Stimulated activated CD4-positive, alpha-beta T cell treated with anti-CD3 and anti-CD28 coated beads, Interleukin-15, amount 100 ng/mL, for 1 hour (primary cell): ENCODE data around the gene ZBTB39.
A peak's percentile ranks its signal among the peaks of the same experiment; 100 is the strongest.
"Not testable (repeated sequence)": the region's sequence is repeated elsewhere in the genome, so short reads cannot be mapped to it uniquely, and the experiment has no call there.

ENCODE experiments used
- DNase-seq, 2 donors: peaks; one replicate each; pipeline ENCODE4 v3.0.0-alpha.2; 2020; ENCODE audit warnings: low read depth in 1 of 2, low spot score in 1 of 2

ZBTB39 gene

GRCh38 chr12:57005980-57006808, at the start of gene ZBTB39:
ZBTB39 (minus strand) TSS chr12:57006546; CDS start chr12:57004917, 1,629 bp downstream.
- DNase-seq = peak; percentile 51 to 62

DNA sequence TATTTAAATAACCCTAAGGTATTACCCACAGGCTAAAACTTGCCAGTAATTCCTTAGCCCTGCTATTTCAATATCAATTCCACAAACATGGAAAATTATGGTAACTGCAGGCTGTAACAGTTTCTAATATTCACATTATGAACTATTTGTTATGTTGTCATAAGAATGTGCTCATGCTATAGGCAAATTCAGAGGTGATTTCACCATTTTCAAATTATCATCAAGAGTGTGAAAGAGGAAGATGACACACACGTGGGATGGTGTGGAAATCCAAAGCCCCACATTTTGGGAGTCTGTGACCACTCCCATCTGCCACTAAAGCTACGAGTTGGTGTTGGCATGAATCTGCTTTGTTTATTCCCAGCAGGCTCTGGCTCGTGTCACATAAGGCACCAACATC, 49.5 kb upstream of the ZBTB39 start:
- no peak for DNase-seq

GRCh38 chr12:57053901-57054300, 47.6 kb upstream of the ZBTB39 start:
- not testable (repeated sequence) for DNase-seq

GRCh38 chr12:57053146-57053545, 46.8 kb upstream of the ZBTB39 start:
- not testable (repeated sequence) for DNase-seq

DNA sequence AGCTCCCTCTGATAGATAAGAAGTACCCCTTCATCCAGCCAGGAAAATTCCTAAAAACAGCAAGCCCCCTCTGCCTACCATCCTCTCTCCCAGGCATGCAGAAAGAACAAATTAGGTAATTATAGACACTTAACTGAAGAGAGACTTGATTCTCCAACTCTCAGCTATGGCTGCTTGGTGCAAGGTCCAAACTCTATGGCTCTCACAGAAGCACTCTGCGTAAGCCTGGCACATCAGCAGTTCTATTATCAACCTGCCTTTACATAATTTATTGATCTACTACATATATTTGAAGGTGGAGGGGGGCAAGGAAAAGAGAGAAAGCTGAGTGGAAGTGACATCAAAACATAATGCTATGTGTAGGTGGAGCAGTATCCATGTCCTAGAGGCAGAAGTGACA, 44.7 kb upstream of the ZBTB39 start:
- no peak for DNase-seq

DNA sequence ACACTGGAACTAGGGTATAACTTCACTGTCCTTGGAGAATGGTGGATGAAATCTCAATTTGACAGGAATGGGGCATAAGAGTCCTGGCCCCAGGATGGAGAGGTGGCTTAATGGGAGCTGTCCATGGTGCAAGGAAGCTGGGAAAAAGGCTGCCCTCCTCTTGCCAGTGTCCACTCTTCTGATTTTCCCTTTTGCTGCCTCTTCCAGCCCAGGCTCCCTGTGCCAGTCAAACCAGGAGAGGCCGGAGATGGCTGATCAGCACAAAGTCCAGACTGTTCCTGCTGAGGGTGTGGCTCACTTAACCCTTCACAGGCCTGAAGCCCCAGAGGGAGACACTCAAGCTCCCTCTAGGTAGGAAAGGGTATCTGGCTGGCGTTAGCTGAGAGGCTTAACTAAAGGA, 43.5 kb upstream of the ZBTB39 start, which contains the start of gene MYO1A:
Gene MYO1A, minus strand, starts transcription at position 240 of the 400 bp plus-strand sequence. CDS start 1,806 bp downstream, outside the sequence.
- no peak for DNase-seq

- no peak for DNase-seq
These were observed 42.7 kb upstream of the ZBTB39 start for GRCh38 chr12:57049119-57049446.

DNA sequence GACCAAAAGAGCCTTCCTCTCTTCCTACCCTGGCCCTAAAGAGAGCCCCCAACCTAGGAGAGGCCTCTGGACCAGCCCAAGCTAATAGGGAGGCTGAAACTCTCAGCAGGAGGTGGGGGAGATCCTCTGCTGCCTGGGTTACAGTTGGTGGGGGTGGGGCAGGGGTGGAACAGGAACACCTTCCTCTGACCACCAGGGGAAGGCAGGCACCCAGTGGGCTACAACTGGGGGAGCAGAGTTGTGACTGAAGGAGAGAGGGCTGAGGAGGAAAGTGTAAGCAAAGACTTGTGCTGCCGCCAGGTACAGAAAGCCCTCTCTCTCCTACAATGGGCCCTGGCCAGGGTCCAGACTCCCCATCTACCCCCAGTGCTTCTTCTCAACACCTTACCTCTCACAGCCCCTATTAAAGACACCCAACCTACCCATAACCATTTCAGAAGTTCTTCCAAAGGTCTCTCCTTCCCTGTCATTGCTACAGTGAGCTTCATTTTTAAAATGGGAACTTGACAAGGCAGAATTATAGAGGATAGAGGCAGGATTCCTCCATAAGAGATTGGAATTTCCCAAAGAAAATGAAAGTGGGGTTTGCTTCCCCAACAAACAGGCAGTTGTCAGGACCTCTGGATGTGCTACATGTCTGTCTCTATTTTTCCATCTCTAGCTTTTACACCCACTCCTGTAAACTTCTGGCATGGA, 42.2 kb upstream of the ZBTB39 start:
- no peak for DNase-seq

DNA sequence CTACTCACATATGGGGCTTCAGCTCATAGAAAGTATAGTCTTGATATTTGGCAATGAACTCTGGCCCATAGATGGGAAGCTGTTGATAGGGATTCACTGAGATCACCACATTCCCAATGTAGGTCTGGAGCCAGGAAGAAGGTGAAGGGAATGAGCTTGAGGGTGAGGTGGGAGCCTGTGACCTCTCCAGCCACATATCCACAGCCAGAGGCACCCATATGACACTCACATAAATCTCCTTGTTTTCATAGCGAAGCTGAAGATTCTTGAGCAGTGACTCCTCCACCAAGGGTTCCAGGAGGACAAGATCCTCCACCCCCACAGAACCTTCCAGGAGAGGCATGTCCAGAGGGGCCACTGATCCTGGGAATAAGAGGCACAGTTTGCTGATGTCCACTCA, 41.6 kb upstream of the ZBTB39 start:
- no peak for DNase-seq

DNA sequence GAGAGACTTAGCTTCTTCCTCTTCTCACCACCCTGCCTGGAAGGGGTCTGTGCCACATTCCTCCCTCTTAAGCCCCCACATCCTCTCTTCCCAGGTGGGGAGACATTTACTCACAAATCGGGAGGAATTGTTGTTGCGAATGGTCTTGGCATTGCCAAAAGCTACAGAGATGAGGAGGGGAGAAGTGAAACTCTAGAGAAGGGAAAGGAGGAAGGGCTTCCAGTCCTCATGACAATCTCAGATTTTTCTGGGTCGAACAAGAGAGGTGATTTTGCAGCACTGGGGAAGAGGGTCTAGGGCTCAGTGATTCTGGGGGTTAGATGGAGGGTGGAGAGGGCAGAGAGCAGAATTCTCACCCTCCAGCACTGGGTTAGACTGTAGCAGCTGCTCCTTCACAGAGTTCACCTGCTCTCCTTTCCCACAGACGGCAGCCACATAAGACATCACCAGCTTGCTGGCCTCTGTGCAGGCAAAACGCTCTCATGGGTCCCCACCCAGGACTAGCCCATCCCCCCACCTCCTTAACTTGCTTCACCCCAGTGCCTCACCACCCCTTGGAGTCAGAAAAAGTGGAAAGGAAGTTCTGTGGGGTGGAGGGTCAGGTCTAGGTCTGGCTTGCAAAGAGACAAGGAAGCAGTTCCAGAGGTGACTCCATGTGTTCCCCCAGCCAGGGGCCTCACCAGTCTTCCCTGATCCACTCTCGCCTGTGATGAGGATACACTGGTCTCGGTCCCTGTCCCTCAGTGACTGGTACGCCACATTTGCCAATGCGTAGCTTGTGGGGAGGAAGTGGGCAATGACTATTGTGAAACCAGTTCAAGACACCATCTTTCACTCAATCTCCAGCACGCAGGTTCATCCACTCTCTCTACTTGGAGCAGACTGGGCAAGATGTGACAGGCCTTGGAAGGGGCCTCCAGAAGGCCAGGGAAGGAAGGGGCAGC, 40.9 kb upstream of the ZBTB39 start:
- DNase-seq = no peak

DNA sequence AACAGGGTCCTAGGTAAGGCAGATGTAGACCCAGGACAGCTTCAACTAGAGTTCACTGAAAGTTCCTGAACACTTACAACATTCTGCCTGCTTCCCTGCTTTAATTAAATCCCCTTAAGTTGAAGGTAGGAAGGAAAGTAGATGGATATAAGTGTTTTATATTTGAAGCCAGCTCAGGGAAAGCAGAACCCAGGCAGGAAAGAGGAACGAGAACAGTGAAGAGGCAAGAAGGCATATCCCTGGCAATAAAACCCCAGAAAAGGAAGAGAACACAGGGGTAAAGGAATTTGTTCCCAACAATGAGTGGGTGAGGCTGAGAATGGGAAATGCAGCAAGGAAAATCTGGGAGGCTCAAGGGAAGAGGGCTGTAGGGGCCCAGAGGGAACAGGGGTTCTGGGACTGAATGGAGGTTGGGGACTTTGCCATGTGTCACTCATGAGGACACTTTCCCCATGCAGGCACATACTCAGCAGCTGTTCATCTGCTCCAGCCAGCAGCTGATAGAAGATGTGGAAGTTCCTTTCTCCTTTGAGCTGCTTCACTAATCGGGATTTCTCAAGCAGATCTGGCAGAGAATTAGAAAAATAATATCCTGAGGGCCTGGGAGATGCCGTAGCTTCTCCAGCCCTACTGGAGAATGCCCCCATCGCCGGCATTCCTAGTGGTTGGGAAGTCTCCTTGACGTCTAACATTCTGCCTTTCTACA, 39.9 kb upstream of the ZBTB39 start:
- DNase-seq = no peak

GRCh38 chr12:57044889-57045288, 38.5 kb upstream of the ZBTB39 start:
- DNase-seq = no peak

DNA sequence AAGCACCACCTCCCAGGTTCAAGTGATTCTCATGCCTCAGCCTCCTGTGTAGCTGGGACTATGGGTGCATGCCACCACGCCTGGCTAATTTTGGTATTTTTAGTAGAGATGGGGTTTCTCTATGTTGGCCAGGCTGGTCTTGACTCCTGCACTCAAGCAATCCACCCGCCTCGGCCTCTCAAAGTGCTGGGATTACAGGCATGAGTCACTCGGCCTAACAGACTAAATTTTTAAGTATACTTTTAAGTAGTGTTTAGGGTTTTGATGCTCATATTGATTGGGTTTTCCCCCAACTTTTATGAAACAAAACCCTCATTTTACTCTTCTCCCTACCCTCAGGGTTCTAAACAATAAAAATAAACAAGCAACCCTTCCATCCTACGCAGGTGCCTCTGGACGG, 38.1 kb upstream of the ZBTB39 start:
- no peak for DNase-seq

GRCh38 chr12:57042695-57043094, 36.3 kb upstream of the ZBTB39 start:
- no peak for DNase-seq

DNA sequence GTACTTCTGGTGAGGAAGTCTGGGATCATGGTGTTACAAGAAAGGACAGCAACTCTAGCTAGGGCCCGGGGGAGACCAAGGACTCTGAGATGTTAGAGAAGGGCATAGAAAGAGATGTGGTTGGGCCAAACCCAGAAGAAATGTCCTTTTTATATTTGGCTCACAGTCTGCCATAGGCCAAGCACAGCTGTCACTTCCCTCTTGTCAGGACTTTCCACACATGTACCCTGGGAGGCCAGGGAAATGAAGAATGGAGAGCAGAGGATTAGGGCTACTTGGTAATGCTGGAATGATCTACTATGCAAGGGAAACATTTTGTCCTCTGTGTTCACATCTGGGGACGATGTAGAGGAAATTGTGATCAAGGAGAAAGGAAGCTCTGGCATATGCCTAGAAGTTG, 34.4 kb upstream of the ZBTB39 start:
- no peak for DNase-seq

DNA sequence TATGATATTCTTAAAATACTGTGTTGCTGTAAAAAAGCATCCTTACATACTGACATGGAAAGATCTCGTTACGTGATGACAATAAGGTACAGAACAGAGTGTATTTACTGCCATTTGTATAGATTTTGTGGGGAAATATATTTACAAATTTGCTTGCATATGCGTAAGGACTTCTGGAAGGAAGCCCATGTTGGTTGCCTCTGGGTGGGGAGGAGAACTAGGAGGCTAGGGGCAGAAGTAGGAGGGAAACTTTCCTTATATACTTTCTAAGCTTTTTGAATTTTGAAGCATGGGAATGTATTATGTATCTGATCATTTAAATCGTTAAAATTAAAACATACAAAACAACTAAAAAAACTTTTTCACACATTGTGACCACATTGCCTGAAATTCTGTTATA, 33.9 kb upstream of the ZBTB39 start:
- no peak for DNase-seq

- DNase-seq = no peak
These were observed 32.9 kb upstream of the ZBTB39 start for GRCh38 chr12:57039016-57039798.

DNA sequence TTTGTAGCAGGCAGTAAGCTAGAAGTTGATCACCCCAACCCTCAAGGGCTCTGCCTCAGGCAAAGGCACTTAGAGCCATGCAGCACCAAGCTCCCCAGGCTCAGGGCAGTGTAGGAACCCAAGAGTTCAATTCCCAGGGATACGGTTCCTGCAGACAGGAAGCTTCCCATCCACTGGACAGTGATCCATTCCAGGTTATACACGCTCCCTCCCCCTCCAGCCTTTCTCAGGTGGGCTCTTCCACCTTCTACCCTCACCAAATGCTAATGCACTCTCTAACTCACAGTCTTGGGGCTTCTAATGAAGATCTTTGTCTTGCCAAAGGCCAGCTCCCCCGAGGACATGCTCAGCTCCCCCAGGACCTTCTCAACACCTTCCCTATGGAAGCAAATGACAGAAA, 30.9 kb upstream of the ZBTB39 start:
- no peak for DNase-seq

- DNase-seq = no peak
These were observed 27.1 kb upstream of the ZBTB39 start for GRCh38 chr12:57033431-57033830.

DNA sequence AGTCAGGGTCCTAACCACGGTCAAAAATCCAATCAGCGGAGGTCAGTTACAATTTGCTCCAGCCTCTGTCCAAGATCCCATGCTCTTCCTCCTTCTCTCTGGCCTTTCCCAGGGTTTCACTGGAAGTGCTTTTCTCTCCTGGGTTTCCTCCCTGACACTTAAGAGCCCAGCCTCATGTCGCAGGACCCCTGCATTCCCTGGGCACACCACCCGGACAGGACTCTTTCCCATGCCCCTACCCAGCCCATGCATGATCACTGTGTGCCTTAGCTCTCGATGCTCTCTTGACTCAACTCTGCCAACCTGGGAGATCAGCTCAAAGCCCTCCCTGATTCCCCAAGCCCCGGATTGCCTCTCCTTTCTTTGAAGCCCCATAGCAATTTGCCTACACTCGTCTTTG, 25.4 kb upstream of the ZBTB39 start:
- no peak for DNase-seq
